Activated T-helper 9 cell treated with anti-CD3 and anti-CD28 coated beads, Interleukin-2, amount 50 U/mL, for 16 hours (primary cell): ENCODE results near the gene RNF121.

Source experiments
- DNase-seq: peaks from one replicate; pipeline ENCODE4 v3.0.0-alpha.2; 2020; ENCODE audit warnings: low read depth

RNF121 gene

GRCh38 chr11:71935338-71935925 lies 6.6 kb downstream of the RNF121 start:
- DNase-seq: no peak

DNA sequence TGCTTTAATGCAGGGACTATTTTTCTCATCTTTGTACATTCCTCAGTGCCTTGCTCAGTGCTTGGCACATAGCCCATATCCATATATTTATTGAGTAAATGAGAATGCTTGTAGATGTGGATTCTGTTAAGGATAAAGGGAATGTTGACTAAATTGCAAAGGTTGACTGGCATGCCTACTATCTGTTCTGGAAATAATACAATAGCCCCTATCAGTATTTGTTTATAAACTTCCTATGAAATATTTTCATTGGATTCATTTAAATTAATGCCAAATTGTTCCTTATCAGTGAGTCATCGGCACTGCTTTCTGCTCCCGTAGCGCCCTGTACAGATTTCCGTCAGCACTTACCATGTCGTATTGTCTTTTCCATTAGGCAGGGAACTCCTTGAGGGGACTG lies 8.0 kb downstream of the RNF121 start:
- DNase-seq: no peak

DNA sequence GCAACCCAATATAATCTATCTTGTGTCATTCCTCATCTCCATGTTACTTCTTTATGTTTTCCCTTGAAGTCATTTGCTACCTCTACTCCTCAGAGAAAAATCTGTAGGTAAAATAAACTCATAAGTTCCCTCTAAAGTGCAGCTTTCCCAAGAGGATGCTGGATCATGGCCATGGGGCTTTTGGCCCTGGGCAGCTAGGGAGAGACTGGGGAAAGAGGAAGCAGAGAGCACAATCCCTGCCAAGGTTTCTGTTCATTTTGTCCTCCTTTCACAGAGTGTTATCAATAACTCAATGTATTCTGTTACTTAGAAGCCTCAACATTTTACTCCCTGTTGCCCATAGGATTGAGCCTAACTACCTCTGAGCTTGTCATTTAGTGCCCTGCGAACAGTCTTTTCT lies 9.0 kb downstream of the RNF121 start:
- DNase-seq: no peak

DNA sequence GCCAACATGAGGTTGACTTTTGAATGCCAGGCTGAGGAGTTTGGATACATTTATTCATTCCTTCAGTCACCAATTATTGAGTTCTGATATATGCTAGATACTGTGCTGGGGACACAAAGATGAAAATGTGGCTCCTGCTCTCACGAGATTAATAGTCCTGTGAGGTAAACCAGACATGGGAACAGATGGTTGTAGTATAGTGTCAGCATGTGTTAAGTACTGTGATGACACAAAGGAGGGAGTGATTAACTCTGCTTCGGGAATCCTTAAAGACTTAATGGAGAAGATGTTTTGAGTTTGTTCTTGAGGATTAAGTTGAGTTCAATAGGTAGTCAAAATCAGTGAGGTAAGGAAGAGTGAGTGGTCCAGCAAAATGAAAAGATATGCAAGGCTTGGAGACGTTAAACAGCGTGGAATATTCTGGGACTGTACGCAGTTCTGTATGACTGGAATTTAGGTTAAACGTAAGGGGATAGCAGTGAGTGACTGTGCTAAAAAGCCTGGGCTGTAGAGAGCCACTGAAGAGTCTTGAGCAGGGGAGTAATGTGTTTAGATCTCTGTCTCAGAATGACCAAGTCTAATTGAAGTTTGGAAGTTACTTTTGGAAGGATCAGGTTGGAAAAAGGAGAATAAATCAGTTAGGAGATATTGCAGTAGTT lies 11.8 kb downstream of the RNF121 start:
- no peak for DNase-seq

- no peak for DNase-seq
Observed at GRCh38 chr11:71946144-71946571, 17.3 kb downstream of the RNF121 start.

GRCh38 chr11:71947498-71947897 lies 18.7 kb downstream of the RNF121 start:
- no peak for DNase-seq

DNA sequence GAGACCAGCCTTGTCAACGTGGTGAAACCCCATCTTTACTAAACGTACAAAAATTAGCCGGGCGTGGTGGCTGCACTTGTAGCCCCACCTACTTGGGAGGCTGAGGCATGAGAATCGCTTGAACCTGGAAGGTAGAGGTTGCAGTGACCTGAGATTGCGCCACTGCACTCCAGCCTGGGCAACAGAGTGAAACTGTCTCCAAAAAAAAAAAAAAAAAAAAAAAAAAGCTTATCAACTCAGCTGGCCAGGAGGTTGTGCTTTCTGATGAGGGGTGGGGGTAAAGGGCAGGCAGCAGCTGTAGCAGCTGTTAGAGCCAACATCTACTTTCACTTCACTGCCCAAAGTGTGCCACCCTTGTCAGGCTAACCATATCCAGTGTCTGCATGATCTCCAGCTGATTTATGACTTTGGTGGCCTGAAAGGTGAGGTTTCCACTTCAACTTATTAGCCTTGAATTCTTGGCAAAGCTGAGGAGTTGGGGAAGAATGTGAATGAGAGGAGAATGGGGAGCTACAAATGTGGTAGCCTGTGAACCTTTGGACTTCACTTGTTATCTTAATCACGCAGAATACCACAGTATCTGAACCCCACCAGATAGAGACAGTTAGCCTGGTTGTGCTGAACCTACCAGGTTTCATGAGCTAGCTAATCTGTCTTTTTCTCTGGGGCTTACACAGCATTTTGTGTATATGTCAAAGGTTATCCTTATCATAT lies 19.6 kb downstream of the RNF121 start:
- no peak for DNase-seq

GRCh38 chr11:71949034-71949433 lies 20.2 kb downstream of the RNF121 start:
- no peak for DNase-seq

GRCh38 chr11:71951741-71952310 lies 23.0 kb downstream of the RNF121 start:
- DNase-seq: no peak

GRCh38 chr11:71955898-71956456 lies 27.1 kb downstream of the RNF121 start:
- no peak for DNase-seq

- DNase-seq: no peak
Observed at GRCh38 chr11:71962428-71963038, 33.7 kb downstream of the RNF121 start.

GRCh38 chr11:71963468-71963867 lies 34.6 kb downstream of the RNF121 start:
- DNase-seq: no peak

DNA sequence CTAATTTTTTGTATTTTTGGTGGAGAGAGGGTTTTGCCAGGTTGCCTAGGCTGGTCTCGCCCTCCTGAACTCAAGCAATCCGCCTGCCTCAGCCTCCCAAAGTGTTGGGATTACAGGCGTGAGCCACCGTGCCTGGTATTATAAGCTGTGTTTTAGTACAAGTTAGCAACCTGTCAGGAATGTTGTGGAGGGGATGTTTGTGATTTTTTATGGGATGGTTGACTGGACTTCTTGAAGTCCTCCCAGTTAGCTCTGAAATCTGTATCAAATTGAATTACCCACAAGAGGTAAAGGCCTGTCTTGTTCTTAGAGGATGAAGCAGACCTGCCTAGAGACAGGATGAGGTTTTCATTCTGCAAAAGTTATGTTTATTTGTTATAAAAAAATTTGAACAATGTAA lies 35.8 kb downstream of the RNF121 start:
- DNase-seq: no peak

DNA sequence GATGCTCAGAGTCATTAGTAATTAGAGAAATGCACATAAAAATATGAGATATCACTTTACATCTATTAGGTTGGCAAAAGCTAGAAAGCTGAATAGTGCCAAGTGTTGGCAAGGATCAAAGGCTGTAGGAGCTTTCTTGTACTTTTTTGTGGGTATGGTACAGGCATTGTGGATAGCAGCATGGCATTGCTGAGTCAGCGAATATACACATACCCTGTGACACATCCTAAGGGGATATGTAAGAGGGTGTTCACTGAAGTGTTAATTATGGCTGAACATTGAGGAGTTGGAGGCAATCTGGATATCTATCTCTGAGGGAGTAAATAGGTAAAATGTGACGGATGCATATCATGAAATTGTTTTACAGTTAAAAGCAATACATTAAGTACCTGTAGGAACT lies 42.8 kb downstream of the RNF121 start:
- no peak for DNase-seq

GRCh38 chr11:71976551-71976950 lies 47.7 kb downstream of the RNF121 start:
- DNase-seq: no peak

- no peak for DNase-seq
Observed at GRCh38 chr11:71977090-71977489, 48.2 kb downstream of the RNF121 start.

DNA sequence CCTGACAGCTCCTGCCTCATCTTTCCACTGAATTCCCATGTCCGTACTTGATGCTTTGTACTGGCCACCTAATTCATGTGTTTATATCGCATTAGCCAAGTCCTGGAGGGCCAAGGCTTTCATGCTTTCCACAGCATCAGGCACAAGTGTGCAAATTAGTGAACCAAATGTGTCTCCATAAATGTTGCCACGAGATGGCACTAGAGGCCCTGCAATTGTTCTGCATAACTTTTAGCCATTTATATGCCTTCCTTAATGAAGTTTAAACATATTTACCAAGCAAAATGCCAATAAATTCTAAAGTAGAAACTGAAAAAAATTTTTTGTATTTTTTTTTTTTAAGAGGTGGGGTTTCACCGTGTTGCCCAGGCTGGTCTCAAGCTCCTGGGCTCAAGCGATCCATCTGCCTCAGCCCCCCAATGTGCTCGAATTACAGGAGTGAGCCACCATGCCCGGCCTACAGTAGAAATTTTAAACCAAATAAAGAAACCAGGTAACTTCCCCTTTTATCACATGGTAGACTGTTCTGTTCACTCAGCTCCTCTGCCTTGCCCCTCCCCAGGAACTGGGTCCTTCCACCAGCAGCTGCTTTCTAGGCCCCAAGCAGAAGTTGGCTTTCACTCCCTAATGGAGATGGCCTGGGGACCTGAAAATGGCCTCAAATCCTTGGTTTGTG lies 49.0 kb downstream of the RNF121 start:
- DNase-seq: no peak

- DNase-seq: no peak
Observed at GRCh38 chr11:71979094-71979493, 50.2 kb downstream of the RNF121 start.

- no peak for DNase-seq
Observed at GRCh38 chr11:71979602-71980001, 50.8 kb downstream of the RNF121 start.

GRCh38 chr11:71986131-71986530 lies 57.3 kb downstream of the RNF121 start:
- DNase-seq: no peak

GRCh38 chr11:71987521-71987920 lies 58.7 kb downstream of the RNF121 start:
- no peak for DNase-seq

GRCh38 chr11:71988050-71988449 lies 59.2 kb downstream of the RNF121 start:
- DNase-seq: no peak
